GM12872 (cell line): Measurements from ENCODE around the gene WDR89.

Source experiments
- CTCF ChIP-seq: IDR thresholded peaks from 3 replicates; pipeline ENCODE4 v1.5.1; 2011; ENCODE audit warnings: low read depth, mild to moderate bottlenecking, low read length, moderate library complexity; ENCODE audit not compliant: insufficient read depth

Gene WDR89

GRCh38 chr14:63547798-63548335, 93.8 kb downstream of the WDR89 start:
- no peak for TF ChIP-seq CTCF
